ENCODE measurements around the gene RET. TPM values are rescaled to one million over a fixed set of nuclear protein-coding genes. Genes with fewer than 3 reads are reported as not detected.

Gene RET
- polyA plus RNA-seq, 3 donors = 0.08 to 0.39 (median 0.14) TPM

DNA sequence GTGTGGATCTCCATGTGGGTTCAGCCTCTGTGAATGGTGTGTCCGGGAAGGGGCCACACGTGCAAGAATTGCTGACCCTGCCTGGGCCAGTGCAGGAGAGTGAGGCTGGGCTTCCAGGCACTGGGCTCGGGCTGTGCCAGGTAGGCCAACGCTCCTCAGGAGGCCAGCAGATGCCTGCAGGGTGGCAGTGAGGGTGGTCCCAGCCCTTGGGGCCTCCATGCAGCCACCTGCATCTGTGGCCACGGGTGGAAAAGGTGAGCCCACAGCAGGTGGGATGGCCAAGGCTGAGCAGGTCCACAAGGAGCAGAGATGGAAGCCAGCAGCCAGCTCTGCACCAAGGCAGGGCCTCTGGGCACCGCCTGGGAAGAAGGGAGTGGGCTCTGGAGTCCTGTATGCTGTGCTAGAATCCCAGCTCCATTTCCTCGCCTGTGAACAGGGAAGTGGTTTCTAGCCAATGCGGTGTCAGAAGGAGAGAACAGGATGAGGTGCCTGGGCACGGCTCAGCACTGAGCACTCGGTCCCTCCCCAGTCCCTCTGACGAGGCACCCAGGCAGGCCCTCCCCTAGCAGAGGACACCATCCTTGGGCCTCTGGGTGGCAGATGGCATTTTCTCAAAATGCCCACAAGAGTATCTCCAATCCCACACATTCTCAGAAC is 31.1 kb upstream of the RET start:
- Histone ChIP-seq H3K4me3 (replicated peaks in 1 of 3; ENCODE audit: low read depth in 2 of 3, low read length in 3 of 3) (no peak overlapping the region), H3K79me2 (ENCODE audit: insufficient read depth, low read length) (no peaks in the 10 kb centered on the region), H4K20me1 (ENCODE audit: insufficient read depth, low read length) (no peaks in the 10 kb centered on the region), H3K27ac (ENCODE audit: low read depth in 1 of 2, low read length in 2 of 2) (no peak overlapping the region), H3K36me3 (replicated peaks in 1 of 2; ENCODE audit: control insufficient read depth in 1 of 2, insufficient read depth in 2 of 2, low read length in 2 of 2) (no peaks in the 10 kb centered on the region), H3K9ac (ENCODE audit: insufficient read depth, low read length, poor library complexity, severe bottlenecking) (no peak overlapping the region), H3K9me3 (replicated peaks in 1 of 2; ENCODE audit: control insufficient read depth in 1 of 2, insufficient read depth in 1 of 2, low read length in 2 of 2) (no peaks in the 10 kb centered on the region), H3K27me3 (ENCODE audit: control insufficient read depth in 2 of 2, insufficient read depth in 2 of 2, low read length in 2 of 2) (no peaks in the 10 kb centered on the region), H2AFZ (ENCODE audit: insufficient read depth, low read depth, low read length, poor library complexity, severe bottlenecking) (no peak overlapping the region), H3K4me1 (ENCODE audit: control insufficient read depth in 1 of 2, insufficient read depth in 2 of 2, low read length in 2 of 2) (no peaks in the 10 kb centered on the region), H3K4me2 (replicated peaks; ENCODE audit: extremely low read depth, low read length, poor library complexity, severe bottlenecking) (no peak overlapping the region)
- 54% methylated on average over 11 of the region's 11 CpGs for WGBS (ENCODE audit: insufficient coverage)
- TF ChIP-seq, protein P1, sequence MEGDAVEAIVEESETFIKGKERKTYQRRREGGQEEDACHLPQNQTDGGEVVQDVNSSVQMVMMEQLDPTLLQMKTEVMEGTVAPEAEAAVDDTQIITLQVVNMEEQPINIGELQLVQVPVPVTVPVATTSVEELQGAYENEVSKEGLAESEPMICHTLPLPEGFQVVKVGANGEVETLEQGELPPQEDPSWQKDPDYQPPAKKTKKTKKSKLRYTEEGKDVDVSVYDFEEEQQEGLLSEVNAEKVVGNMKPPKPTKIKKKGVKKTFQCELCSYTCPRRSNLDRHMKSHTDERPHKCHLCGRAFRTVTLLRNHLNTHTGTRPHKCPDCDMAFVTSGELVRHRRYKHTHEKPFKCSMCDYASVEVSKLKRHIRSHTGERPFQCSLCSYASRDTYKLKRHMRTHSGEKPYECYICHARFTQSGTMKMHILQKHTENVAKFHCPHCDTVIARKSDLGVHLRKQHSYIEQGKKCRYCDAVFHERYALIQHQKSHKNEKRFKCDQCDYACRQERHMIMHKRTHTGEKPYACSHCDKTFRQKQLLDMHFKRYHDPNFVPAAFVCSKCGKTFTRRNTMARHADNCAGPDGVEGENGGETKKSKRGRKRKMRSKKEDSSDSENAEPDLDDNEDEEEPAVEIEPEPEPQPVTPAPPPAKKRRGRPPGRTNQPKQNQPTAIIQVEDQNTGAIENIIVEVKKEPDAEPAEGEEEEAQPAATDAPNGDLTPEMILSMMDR (IDR thresholded peaks at IDR 0.05) = no peak
- H3K4me3 Mint-ChIP-seq = no peak overlapping the region
- H3K9me3 Mint-ChIP-seq = no peaks in the 10 kb centered on the region
- peaks cover under 1 to 8% (median 1%) of the 10 kb centered on the region in 3 donors for H3K27me3 Mint-ChIP-seq (ENCODE audit: low read depth in 3 of 3)
- H3K27ac Mint-ChIP-seq = peak overlapping the region in 1 of 7 donors; percentile 57
- no peaks in the 10 kb centered on the region for H3K4me1 Mint-ChIP-seq
- DNase-seq = no peak
- intact Hi-C loops (cut with micrococcal nuclease) = no loop called here
- no peaks in the 10 kb centered on the region for H3K36me3 Mint-ChIP-seq

- Histone ChIP-seq H3K4me1 (ENCODE audit: control insufficient read depth in 1 of 2, insufficient read depth in 2 of 2, low read length in 2 of 2) (no peaks in the 10 kb centered on the region), H3K9ac (ENCODE audit: insufficient read depth, low read length, poor library complexity, severe bottlenecking) (no peak overlapping the region), H3K36me3 (replicated peaks in 1 of 2; ENCODE audit: control insufficient read depth in 1 of 2, insufficient read depth in 2 of 2, low read length in 2 of 2) (no peaks in the 10 kb centered on the region), H3K9me3 (replicated peaks in 1 of 2; ENCODE audit: control insufficient read depth in 1 of 2, insufficient read depth in 1 of 2, low read length in 2 of 2) (no peaks in the 10 kb centered on the region), H3K4me2 (replicated peaks; ENCODE audit: extremely low read depth, low read length, poor library complexity, severe bottlenecking) (no peak overlapping the region), H3K27ac (ENCODE audit: low read depth in 1 of 2, low read length in 2 of 2) (no peak overlapping the region), H3K27me3 (ENCODE audit: control insufficient read depth in 2 of 2, insufficient read depth in 2 of 2, low read length in 2 of 2) (no peaks in the 10 kb centered on the region), H2AFZ (ENCODE audit: insufficient read depth, low read depth, low read length, poor library complexity, severe bottlenecking) (no peak overlapping the region), H4K20me1 (ENCODE audit: insufficient read depth, low read length) (no peaks in the 10 kb centered on the region), H3K4me3 (replicated peaks in 1 of 3; ENCODE audit: low read depth in 2 of 3, low read length in 3 of 3) (no peak overlapping the region), H3K79me2 (ENCODE audit: insufficient read depth, low read length) (no peaks in the 10 kb centered on the region)
- WGBS (ENCODE audit: insufficient coverage) = 91% methylated on average over 12 of the region's 14 CpGs
- Mint-ChIP-seq H3K27me3 (ENCODE audit: low read depth in 3 of 3) (peaks cover 2 to 11% (median 4%) of the 10 kb centered on the region in 3 donors), H3K9me3 (no peaks in the 10 kb centered on the region), H3K4me3 (no peak overlapping the region), H3K27ac (no peak overlapping the region), H3K36me3 (no peaks in the 10 kb centered on the region), H3K4me1 (no peaks in the 10 kb centered on the region)
- DNase-seq = no peak
- intact Hi-C loops (cut with micrococcal nuclease) = no loop called here
- TF ChIP-seq, protein P1 (IDR thresholded peaks at IDR 0.05) = no peak
These were observed 30.4 kb upstream of the RET start for GRCh38 chr10:43046288-43046991.

Measured in CD14-positive monocyte (primary cell).